ENCODE data around the gene STK36.

The STK36 gene

DNA sequence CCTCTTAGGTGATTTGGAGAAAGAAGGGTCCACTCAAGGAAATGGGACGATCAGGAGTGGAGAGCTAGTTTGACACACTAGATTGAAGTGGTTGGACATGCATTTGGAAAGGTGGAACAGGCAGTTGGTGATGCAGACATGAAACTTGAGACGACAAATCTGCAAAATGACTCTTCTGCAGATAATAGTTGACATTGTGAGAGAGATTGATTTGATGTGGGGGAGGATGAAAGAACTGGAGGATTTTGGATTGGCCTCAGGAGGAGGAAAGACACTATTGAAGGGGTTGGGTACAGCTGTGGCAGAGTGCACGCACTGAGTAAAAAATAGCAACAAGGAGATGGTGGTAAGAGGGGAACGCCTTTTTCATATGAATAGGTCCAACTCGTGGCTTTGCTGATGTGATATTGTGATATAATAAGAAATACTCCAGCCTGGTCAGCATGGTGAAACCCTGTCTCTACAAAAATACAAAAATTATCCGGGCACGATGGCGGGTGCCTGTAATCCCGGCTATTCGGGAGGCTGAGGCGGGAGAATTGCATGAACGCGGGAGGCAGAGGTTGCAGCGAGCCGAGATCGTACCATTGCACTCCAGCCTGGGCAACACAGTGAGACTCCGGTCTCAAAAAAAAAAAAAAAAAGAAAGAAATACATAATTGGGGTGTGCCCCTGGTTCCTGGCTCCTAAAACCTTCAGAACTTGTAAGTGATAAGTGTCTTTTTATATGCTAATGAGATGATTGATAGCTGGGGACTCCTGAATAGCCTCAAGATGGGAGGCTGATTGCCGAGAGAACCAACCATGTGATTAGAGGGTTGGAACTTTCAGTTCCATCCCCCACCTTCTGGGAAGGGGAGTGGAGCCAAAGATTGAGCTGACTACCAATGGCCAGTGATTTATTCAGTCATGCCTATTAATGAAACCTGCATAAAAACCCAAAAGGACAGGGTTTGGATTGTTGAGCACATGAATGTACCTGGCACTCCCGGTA lies 48.5 kb downstream of the STK36 start:
- no peak for DNase-seq (ENCODE audit: low read depth in 2 of 2)

DNA sequence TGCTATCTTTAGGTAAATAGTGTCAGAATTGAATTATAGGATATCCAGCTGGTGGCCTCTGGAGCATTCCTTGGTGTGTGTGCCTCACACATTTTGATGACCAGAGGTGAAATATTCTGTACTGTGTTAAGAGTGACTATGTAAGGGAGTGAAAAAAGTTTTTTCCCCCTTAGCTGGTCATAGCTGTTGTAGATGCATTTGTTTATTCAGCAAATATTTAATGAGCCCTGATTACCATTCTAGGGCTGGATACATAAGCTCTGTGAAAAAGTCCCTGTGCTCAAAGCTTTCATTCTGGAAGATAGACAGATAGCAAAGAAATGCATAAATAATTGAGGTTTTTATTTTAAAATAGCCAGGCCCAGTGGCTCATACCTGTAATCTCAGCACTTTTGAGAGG lies 49.6 kb downstream of the STK36 start:
- no peak for DNase-seq (ENCODE audit: low read depth in 2 of 2)

DNA sequence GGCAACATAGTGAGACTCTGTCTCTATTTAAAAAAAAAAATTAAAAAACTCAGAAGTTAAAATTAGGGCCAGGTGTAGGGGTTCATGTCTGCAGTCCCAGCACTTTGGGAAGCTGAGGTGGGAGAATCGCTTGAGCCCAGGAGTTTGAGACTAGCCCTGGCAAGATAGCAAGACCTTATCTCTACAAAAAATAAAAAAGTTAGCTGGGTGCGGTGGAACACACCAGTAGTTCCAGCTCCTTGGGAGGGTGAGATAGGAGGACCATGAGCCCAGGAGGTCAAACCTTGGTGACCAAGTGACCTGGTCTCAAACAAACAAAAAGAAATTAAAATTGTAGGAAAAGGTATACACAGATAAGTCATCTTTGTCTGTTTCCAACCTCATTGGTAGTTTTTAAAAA lies 50.0 kb downstream of the STK36 start:
- no peak for DNase-seq (ENCODE audit: low read depth in 2 of 2)

DNA sequence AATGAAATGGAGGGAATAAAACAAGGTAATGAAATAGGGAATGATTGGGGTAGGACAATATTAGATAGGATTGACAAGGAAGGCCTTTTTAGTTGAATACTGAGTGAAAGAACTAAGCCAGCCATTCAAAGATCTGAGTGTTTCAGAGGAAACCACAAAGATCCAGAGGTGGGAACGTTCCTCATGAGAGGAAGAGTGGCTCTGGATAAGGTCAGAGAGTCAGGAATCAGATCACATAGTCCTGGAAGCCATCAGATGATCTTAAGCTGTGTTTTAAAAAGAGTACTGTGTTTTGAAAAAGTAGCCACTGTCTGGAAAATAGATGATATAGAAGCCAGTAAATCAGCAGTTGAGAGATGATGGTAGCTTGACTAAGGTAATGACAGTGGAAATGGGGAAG lies 50.5 kb downstream of the STK36 start:
- no peak for DNase-seq (ENCODE audit: low read depth in 2 of 2)

DNA sequence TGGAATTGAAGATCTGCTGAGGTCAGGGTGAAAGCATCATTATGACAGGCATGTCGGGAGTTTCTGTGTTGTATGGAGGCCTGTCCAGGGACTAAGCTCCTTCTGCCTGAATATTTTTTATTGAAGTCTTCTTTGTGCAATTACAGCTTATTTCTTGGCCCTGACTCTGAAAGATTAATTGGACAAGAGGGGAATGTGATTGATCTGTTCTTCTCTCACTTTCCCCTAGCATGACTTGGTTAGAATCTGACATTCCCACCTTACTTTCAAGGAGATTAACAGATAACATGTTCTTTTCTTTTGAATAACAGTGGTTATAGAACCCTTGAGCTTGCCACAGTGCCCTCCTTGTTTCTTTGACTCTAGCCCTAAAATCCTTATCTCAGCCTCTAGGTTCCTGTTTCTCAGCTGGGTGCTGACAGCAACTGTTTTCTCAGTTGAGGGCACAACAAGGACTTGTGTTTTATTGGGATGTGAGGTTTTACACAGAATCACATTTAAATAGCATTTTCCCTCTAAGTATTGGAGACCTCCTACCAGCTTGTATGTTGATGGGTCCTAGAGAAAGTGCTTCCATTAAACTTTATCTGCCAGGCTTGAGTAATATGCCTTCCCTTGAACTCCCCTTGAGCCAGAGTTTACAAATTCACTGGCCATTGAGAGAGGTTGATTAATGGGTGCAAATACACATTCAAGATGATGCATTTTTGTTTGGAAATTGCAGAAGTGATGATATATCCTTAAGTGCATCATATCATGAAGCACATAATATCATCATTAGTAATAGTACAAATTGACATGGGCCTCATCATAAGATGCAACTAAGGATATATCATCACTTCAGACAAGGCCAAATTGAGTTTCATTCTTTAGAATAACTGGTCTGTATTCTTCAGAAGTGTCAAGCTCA lies 51.2 kb downstream of the STK36 start:
- no peak for DNase-seq (ENCODE audit: low read depth in 2 of 2)

DNA sequence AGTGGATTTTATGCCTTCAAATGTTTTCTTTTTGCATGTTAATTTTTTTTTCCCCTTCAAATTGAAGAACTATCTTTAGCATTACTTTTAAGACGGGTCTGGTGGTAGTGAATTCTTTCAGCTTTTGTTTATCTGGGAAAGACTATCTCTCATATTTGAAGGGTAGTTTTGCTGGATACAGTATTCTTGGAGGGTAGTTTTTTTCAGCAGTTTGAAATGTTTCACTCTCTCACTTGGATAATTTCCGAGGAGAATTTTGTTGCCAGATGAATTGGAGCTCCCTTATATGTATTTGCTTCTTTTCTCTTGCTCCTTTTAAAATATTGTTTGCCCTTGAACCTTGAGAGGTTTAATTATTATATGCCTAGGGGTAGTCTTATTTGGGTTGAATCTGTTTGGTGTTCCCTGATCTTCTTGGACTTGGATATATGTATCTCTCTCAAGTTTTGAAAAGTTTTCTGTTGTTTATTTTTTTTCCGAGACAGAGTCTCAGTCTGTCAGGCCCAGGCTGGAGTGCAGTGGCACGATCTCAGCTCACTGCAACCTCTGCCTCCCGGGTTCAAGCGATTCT lies 54.2 kb downstream of the STK36 start:
- DNase-seq (ENCODE audit: low read depth in 2 of 2), result no peak

DNA sequence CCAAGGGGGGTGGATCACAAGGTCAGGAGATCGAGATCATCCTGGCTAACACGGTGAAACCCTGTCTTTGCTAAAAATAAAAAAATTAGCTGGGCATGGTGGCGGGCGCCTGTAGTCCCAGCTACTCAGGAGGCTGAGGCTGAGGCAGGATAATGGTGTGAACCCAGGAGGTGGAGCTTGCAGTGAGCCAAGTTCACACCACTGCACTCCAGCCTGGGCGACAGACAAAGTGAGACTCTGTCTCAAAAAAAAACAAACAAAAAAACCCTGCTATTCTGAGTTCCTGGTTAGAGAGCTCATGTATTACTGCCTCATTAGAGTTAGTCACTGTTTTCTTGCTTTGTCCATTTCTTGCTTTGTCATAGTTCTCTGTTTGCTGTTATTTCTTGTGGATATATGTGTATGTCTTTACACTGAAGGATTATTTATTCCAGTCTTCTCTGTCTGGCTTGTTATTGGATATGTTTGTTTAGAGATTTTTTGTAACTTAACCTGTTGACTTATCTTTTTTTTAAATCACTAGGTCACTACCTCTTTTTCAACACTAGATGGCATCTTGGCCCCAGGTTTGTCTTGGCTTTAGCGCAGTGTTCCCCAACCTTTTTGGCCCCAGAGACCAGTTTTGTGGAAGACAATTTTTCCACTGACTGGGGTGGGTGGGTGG lies 55.7 kb downstream of the STK36 start:
- no peak for DNase-seq (ENCODE audit: low read depth in 2 of 2)

DNA sequence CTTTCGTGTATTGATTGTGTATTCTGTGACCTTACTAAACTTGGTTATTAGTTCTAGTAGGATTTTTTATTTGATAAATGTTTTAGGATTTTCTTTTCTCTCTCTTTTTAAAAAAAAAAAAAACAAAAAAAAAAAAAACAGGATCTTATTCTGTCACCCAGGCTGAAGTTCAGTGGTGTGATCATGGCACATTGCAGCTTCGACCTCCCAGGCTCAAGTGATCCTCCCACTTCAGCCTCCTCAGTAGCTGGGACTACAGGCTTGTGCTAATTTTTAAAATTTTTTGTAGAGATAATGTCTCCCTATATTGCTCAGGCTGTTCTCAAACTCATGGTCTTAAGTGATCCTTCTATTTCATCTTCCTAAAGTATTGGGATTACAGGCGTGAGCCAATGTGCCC lies 57.8 kb downstream of the STK36 start:
- no peak for DNase-seq (ENCODE audit: low read depth in 2 of 2)

DNA sequence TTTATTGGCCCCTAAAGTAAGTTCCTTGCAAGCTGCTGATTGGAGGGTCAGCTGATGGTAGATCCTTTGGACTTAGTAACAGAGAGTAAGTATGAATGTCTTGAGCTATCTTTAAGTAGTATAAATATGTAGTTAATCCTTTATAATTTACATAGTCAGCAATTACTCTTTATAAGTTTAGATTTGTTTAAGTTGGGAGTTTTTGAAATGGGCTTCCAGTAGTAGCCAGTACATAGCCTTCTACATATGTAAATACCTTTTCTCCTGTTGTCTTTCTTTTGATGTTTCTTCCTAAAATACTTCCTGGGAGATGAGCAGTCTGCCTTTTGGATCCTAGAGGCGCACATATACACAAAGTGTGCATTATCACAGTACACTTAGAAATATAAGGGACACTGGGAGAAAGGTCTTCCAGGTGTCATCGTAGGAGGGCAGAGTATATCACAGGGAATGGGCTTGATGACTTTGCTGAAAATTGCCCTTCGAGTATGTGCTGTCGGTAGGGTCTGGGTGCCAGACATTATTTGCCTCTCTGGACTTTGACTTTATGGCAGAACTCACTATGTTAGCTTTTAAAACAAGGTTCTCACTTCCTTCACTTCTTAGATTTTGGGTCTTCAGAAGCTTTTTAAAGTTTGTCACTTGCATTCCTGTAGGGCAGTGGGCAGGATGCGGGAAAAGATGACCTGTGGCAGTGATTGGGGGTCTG lies 60.3 kb downstream of the STK36 start:
- DNase-seq (ENCODE audit: low read depth in 2 of 2), result no peak

DNA sequence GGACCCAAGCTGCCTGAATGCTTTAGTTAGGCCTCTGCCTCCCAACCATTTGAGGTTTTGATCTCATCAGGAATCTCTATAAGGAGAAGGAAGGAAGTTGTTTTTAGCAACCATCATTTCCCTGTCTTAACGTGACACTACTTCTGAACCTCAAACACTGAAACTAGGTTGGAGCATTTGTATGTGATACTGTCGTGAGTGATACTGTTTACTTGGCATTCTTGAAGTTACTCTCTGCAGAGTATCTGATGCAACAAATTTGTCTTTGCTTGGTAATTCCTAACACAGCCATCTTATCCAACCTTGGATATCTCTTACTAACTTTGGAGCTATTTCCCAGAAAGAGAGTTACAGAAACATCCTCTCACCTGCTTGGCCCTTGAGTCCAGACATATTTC lies 60.9 kb downstream of the STK36 start:
- DNase-seq (ENCODE audit: low read depth in 2 of 2), result no peak

DNA sequence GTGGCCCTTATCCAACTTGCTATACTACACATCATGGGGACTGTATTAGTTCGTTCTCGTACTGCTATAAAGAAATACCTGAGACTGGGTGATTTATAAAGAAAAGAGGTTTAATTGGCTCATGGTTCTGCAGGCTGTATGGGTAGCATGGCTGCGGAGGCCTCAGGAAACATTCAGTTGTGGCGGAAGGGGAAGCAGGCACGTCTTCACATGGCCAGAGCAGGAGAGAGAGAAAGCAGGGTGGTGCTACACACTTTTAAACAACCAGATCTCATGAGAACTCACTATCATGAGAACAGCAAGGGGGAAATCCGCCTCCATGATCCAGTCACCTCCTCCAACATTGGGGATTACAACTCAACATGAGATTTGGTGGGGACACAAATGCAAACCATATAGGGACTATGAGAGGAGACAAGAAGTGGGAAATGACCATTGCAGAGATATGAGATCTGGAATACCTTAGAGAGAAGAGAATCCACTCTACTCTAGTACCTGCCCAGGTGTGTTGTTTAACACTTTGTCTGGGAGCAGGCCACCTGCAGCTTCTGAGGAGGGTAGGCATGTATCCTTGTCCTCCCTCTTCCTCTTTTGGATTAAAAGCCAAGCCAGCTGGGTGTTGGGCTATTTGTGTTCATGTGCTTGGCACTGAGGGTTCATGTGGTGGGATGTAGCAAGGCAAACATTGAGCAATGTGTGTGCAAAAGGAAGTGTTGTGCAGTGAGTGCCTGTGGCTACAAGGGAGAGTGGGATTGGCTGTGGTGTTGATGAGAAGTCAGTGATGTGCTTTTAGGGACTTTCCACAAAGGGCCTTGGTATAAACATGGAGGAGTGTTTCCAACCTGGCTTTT lies 61.5 kb downstream of the STK36 start:
- DNase-seq (ENCODE audit: low read depth in 2 of 2), result no peak

DNA sequence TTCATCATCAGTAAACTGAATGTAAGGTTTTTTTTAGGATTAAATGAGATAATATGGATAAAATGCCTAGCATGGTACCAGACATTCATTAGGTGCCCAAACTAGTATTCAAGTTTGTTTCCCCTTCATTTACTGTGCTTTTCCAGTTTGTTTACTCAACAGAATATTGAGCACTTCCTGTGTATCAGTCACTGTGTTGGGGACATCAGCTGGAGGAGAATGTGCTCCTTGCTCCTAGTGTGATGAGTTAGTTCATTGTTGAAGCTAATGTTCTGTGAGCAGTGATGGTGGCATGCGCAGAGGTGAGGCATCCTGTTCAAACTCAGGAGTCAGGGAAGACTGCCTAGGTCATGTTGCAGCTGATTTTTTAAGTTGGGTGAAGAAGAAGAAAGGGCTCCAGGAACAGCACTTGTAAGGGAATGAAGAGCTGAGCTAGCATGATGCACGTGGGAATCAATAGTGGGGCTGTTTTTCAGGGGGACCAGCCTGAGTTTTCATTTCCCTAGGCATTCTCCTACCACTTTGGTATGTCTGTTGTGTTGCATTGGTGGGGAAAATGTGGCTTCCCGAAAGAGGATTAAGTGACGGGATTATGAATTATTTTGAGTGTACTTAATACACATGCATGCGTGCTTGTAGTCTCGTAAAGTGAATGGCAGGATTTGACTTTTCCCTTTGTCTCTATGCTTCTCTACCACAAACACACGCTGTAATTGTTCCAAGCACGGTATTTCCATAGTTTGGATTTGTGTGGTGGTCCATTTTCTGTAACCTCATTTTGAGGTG lies 62.5 kb downstream of the STK36 start:
- DNase-seq (ENCODE audit: low read depth in 2 of 2), result no peak

DNA sequence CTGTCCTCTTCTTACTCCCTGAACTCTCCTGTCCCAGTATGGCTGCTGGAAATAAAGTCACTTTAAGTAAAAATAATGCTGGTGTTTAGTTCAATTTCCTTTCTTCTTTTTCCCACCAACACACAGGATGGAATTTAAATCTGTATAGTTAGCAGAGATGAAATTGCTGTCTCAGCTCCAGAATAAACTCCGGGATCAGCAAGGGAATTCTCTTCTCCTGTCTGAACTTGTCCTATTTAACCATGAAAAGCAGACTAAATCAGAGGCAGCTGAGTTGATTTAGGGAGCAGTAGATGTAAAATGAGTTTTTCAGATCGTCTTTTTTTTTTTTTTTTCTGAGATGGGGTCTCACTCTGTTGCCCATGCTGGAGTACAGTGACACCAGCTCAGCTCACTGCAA lies 64.6 kb downstream of the STK36 start:
- DNase-seq (ENCODE audit: low read depth in 2 of 2), result no peak

DNA sequence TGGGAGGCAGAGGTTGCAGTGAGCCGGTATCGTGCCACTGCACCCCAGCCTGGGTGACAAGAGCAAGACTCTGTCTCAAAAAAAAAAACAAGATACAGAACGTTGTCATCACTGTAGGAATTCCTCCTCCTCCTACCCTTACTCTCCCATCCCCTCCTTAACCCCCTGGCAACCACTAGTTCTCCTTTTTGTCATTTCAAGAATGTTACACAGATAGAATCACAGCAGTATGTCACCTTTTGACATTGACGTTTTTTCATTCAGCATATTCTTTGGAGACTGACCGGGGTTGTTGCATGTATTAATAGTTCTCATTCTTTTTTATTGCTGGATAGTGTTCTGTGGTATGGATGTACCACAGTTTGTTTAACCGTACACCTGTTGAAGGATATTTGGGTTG lies 71.2 kb downstream of the STK36 start:
- no peak for DNase-seq (ENCODE audit: low read depth in 2 of 2)

DNA sequence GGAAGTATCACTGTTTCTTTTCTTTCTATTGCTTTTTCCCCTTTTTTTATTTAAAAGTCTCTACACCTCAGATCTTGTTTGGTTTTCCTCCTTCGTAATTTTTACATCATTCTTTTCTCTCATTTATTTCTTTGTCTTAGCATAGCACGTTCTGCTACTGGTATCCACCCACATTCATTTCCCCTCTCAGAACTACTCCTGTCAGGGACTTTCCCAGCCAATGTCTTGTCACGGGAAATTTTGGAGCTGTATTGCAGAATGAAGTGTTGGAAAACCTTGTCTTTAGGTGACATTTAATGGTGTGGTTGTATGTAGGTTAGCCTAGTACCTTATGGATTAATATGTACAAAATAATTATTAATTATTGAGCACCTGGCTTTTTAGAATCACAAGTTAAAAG lies 72.7 kb downstream of the STK36 start:
- DNase-seq (ENCODE audit: low read depth in 2 of 2), result no peak

DNA sequence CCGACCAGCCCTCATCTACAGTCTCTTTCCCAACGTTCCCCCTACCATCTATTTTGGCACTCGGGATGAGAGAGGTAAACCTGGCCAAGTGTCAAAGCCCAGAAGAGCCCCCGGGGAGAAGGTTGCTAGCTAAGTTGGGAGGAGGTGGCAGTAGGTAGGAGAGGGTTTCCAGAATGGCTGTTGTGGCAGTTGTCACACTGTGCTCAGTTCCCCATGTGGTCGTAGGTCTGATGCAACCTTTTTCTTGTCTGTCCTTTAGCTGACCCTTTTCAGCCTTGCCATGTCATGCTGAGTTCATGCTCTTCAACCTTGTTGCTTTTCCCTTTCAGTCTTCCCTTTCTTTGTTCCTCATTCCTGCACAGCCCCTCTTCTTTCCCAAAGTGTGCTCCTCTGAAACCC lies 73.3 kb downstream of the STK36 start:
- DNase-seq (ENCODE audit: low read depth in 2 of 2), result no peak

DNA sequence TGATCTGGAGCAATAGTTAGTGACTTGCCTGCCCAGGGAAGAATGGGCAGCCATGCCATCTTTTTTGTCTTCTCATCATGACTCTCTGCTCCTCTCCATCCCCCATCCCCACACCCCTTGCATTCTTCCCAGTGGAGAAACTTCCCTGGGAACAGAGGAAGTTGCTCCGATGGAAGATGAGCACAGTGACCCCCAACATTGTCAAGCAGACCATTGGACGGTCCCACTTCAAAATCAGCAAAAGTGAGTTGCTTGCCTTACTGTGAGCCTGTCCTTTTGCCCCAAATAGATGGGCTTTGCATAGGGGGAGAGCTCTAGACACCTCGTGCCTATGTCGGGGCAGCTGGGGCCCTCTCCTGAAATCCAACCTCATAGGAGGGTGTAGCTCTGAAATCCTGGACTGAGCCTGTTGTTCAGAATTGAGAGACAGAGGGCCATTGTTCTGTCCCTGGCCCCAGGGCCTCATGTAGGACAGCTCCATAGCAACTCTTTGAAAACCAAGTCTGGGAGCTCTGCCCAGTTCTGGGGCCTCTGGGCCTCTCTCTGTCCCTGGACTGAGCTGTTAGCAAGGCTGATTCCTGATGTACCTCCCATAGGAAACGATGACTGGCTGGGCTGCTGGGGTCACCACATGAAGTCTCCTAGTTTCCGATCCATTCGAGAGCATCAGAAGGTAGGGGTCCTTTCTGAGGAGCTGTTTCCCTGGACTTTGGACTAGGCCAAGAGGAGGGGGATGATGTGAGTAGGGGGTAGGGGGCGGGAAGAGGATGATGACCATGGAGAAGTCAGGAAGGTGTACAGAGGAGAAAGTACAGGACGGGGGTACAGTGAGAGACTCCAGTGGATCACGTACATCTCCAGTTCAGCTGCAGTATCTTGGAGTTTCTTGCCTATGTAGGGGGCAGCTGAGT lies 73.9 kb downstream of the STK36 start:
- DNase-seq (ENCODE audit: low read depth in 2 of 2), result no peak

DNA sequence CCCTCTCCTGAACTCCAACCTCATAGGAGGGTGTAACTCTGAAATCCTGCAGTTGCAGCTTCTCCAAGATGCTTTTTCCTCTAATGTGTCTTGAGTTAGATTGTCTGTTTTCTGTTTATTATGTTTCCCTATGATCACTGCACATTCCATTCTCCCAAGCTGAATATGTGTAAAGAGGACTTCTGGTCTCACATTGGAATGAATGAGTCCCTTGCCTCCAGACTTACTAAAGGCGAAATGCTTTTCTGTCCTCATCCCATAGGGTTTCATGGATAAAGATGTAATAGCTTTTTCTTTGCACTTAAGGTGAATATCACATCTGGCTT lies 74.5 kb downstream of the STK36 start:
- DNase-seq (ENCODE audit: low read depth in 2 of 2), result no peak

DNA sequence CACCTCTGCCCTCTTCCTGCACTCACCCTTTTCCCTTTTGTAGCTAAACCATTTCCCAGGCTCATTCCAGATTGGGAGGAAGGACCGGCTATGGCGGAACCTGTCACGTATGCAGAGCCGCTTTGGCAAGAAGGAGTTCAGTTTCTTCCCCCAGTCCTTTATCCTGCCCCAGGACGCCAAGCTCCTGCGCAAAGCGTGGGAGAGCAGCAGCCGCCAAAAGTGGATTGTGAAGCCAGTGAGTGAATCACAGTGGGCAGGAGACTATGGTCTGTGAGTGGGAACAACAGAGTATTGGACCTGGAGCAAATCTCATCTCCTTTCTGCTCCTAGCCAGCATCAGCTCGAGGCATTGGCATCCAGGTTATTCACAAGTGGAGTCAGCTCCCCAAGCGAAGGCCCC lies 75.1 kb downstream of the STK36 start:
- no peak for DNase-seq (ENCODE audit: low read depth in 2 of 2)

All from stimulated activated CD8-positive, alpha-beta memory T cell treated with anti-CD3 and anti-CD28 coated beads, Interleukin-7, amount 100 ng/mL, for 4 hours (primary cell).